ENCODE results near the gene FIP1L1.

Gene FIP1L1

DNA sequence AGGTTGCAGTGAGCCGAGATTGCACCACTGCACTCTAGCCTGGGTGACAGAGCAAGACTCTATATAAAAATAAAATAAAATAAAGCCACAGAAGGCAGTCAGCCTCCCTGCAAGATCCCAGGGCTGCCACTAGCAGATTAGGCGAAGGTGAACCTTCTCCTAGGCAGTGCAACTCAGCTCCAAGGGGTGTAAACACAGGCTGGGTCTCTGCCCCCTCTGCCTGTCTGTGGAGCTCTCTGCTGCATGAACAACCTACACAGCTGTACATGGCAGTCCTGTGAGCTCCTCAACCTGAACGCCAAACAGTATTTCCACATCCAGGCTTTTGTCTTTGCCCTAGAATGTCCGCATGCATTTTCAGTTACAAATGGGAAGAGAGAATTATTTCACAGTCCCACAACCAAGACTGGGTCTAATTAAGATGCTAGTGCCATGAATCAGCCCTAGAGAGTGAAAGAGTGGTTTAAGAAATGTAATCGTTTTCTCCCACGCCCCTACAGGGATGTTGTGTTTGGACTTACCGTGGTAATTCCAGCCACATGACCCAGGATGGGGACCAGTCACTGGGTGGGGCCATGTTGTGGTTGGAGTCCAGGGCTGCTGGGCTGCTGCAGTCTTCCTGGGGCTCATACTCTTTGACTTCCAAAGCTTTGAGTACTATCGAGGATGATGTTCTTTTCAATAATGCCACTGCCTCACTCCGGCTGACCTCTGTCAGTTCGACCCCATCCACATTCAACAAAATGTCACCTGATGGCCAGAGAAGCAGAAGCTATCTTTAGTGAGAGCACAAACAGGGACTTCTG, 99.0 kb downstream of the FIP1L1 start:
- Mint-ChIP-seq H3K27ac (no peak overlapping the region), H3K36me3 (no peaks in the 10 kb centered on the region), H3K9me3 (ENCODE audit: low read depth) (peaks cover 11% of the 10 kb centered on the region), H3K4me1 (ENCODE audit: low read depth) (no peaks in the 10 kb centered on the region), H3K4me3 (no peak overlapping the region), H3K27me3 (no peaks in the 10 kb centered on the region)

DNA sequence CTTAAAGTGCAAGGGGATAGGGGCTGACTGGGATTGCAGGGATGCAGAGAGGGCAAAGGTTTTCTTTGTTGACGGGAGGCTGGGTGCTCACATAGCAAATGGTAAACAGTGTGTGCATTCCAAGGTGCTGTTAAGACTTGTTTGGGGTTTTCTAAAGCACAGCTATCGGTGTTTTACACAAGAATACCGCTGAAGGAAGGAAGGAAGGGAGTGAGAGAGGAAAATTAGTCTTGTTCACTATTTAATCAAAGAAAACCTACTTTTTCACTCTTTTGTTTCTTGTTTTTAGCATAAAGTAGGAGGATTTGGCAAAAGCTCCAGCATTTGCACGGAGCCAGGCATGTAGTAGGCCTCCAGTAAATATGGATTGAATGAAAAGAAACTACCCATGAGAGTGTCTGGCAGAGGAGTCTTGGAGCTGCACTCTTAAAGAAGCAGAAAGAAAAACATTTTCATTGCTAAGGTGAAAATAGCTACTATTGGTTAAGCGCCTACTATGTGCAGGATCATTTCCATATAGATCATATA, 99.7 kb downstream of the FIP1L1 start:
- Mint-ChIP-seq H3K4me3 (no peak overlapping the region), H3K4me1 (ENCODE audit: low read depth) (no peaks in the 10 kb centered on the region), H3K27ac (no peak overlapping the region), H3K9me3 (ENCODE audit: low read depth) (peaks cover 11% of the 10 kb centered on the region), H3K27me3 (peaks cover 1% of the 10 kb centered on the region), H3K36me3 (no peaks in the 10 kb centered on the region)

DNA sequence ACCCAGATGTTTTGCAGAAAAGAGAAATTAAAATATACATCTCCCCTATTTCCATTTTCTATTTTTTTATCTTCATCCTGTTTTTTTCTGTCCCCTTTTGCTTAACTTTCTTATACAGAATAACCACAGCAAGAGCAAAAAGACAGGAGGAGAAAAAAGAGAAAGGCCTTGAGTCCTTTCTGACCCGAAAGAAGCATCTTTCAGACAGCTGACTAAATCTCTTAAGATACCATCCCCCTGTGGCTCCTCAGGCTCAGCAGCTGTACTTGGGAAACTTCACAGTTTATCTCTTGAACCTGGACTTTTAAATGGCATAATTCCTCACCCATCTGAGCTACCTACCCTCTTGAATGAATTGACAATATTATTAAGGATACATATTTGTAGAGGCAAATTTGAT, 100.2 kb downstream of the FIP1L1 start:
- no peaks in the 10 kb centered on the region for H3K4me1 Mint-ChIP-seq (ENCODE audit: low read depth)
- peaks cover 10% of the 10 kb centered on the region for H3K9me3 Mint-ChIP-seq (ENCODE audit: low read depth)
- H3K27ac Mint-ChIP-seq: no peak overlapping the region
- H3K4me3 Mint-ChIP-seq: no peak overlapping the region
- H3K36me3 Mint-ChIP-seq: no peaks in the 10 kb centered on the region
- H3K27me3 Mint-ChIP-seq: peaks cover 3% of the 10 kb centered on the region

GRCh38 chr4:53478671-53479456, 101.4 kb downstream of the FIP1L1 start:
- Mint-ChIP-seq H3K4me3 (no peak overlapping the region), H3K27ac (no peak overlapping the region), H3K36me3 (no peaks in the 10 kb centered on the region), H3K9me3 (ENCODE audit: low read depth) (no peaks in the 10 kb centered on the region), H3K27me3 (peaks cover 8% of the 10 kb centered on the region), H3K4me1 (ENCODE audit: low read depth) (no peaks in the 10 kb centered on the region)

GRCh38 chr4:53479736-53480525, 102.5 kb downstream of the FIP1L1 start:
- Mint-ChIP-seq H3K9me3 (ENCODE audit: low read depth) (no peaks in the 10 kb centered on the region), H3K36me3 (no peaks in the 10 kb centered on the region), H3K27me3 (peaks cover 8% of the 10 kb centered on the region), H3K27ac (no peak overlapping the region), H3K4me3 (no peak overlapping the region), H3K4me1 (ENCODE audit: low read depth) (no peaks in the 10 kb centered on the region)

DNA sequence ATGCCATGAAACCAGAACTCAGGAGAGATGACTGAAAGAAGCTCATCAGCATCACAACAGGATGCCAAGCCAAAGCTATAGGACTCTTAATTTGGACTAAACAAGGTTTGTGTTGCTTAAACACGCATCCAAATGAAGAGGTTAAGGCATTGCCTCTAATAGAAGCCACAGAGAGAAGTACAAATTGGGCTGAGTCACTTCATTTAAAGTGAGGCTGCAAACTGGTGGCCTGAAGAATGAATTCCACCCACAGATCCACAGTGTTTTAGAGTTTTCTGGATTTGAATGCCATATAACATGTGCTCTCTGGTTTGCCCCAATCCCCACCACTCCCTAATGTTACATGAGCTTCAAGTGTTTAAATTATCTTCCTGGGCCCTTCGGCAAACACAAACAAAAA, 103.5 kb downstream of the FIP1L1 start:
- Mint-ChIP-seq H3K4me1 (ENCODE audit: low read depth) (no peaks in the 10 kb centered on the region), H3K4me3 (no peak overlapping the region), H3K9me3 (ENCODE audit: low read depth) (no peaks in the 10 kb centered on the region), H3K36me3 (no peaks in the 10 kb centered on the region), H3K27ac (no peak overlapping the region), H3K27me3 (peaks cover 9% of the 10 kb centered on the region)

DNA sequence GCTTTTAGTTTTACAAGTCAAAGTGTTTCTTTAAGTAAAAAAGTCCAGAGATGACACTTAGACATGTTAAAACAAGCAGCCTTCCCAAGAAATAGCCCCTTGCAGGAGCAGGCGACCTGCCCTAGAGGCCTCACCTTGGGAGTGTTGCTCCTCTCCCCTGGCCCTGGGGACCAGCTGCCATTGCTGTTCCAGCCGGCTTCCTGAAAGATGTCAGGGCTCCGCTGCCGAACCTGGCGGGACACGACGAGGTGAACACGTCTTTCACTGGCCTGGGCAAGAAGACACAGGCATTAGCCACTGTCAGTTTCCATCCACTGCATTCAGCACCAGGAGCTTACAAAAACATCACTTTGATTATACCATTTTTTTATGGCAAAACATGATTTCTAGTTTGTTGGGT, 104.1 kb downstream of the FIP1L1 start:
- H3K9me3 Mint-ChIP-seq (ENCODE audit: low read depth): no peaks in the 10 kb centered on the region

GRCh38 chr4:53483250-53483649, 105.8 kb downstream of the FIP1L1 start:
- H3K4me1 Mint-ChIP-seq (ENCODE audit: low read depth): no peaks in the 10 kb centered on the region
- H3K27ac Mint-ChIP-seq: no peak overlapping the region
- H3K4me3 Mint-ChIP-seq: no peak overlapping the region
- no peaks in the 10 kb centered on the region for H3K9me3 Mint-ChIP-seq (ENCODE audit: low read depth)
- H3K36me3 Mint-ChIP-seq: no peaks in the 10 kb centered on the region
- H3K27me3 Mint-ChIP-seq: peaks cover 16% of the 10 kb centered on the region

More for the DNA sequence above, 104.1 kb downstream of the FIP1L1 start:
- peaks cover 13% of the 10 kb centered on the region for H3K27me3 Mint-ChIP-seq
- H3K4me3 Mint-ChIP-seq: no peak overlapping the region
- H3K36me3 Mint-ChIP-seq: no peaks in the 10 kb centered on the region
- no peaks in the 10 kb centered on the region for H3K4me1 Mint-ChIP-seq (ENCODE audit: low read depth)
- H3K27ac Mint-ChIP-seq: no peak overlapping the region

DNA sequence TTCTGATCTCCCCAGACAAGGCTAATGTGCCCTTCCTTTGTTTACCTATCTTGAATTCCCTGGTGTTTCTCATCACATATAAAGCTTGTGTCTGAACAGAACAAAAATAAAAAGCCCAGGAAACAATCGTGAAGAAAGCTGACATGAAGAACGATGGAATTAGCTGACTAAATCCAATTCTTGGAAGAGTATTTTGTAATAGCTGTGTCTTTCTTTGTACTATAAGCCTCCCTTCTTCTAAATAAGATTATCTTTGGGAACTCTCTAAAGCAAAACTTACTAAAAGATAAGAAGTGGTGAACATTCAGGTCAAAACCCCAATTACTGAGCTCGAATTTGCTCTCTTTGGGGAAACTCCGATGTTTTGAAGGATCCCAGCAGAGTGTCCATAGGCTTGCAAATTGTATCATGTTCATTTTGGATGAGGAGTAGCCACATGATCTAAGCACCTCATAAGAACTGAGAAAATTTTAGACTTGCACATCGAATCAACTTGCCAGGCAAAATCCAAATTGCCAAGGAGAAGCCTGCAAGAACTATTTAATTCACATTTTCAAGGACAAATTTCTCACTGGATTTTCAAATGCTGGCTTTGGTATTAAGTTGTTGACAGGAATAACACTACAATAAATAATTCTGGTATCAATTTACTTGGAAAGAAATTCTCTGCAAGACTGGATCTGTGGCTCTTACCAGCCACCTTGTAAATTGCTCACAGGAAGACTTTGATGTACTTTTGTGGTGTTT, 107.6 kb downstream of the FIP1L1 start:
- no peaks in the 10 kb centered on the region for H3K36me3 Mint-ChIP-seq
- H3K4me3 Mint-ChIP-seq: no peak overlapping the region
- H3K27ac Mint-ChIP-seq: no peak overlapping the region
- no peaks in the 10 kb centered on the region for H3K9me3 Mint-ChIP-seq (ENCODE audit: low read depth)
- no peaks in the 10 kb centered on the region for H3K4me1 Mint-ChIP-seq (ENCODE audit: low read depth)
- peaks cover 16% of the 10 kb centered on the region for H3K27me3 Mint-ChIP-seq

- H3K27ac Mint-ChIP-seq: no peak overlapping the region
- H3K9me3 Mint-ChIP-seq (ENCODE audit: low read depth): no peaks in the 10 kb centered on the region
- no peaks in the 10 kb centered on the region for H3K4me1 Mint-ChIP-seq (ENCODE audit: low read depth)
- H3K36me3 Mint-ChIP-seq: no peaks in the 10 kb centered on the region
- peaks cover 16% of the 10 kb centered on the region for H3K27me3 Mint-ChIP-seq
- no peak overlapping the region for H3K4me3 Mint-ChIP-seq
These were observed 108.2 kb downstream of the FIP1L1 start for GRCh38 chr4:53485658-53486040.

- Mint-ChIP-seq H3K4me3 (no peak overlapping the region), H3K27ac (no peak overlapping the region), H3K4me1 (ENCODE audit: low read depth) (no peaks in the 10 kb centered on the region), H3K9me3 (ENCODE audit: low read depth) (no peaks in the 10 kb centered on the region), H3K36me3 (no peaks in the 10 kb centered on the region), H3K27me3 (peaks cover 15% of the 10 kb centered on the region)
These were observed 110.3 kb downstream of the FIP1L1 start for GRCh38 chr4:53487766-53488165.

DNA sequence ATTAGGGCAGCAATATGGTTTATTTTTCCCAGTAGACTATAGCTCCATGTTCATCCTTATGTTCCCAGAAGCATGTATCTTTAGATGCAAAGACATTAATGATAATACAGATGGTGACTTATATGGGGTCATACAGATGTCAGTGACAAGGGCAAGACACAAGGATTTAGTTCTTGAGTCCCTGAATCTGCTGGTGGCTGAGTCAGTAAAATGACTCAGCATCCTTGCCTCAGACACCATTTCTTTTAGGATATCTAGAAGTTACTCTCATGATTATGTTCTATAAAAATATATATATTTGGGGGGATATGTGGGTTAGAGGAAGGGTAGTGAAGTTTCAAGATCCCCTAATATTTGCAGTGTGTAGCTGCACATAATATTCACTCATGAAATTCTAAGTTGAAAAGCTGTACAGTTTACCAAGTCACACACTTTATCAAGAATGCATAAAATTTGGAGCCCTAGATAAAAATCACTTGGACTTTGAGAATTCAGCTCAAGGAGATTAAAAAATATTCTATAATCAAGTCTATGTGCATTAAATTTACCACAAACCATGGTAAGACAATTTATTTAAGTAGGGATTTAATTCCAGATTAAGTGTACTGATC, 111.9 kb downstream of the FIP1L1 start:
- H3K27me3 Mint-ChIP-seq: peaks cover 9% of the 10 kb centered on the region
- no peaks in the 10 kb centered on the region for H3K36me3 Mint-ChIP-seq
- no peak overlapping the region for H3K27ac Mint-ChIP-seq
- H3K4me1 Mint-ChIP-seq (ENCODE audit: low read depth): no peaks in the 10 kb centered on the region
- no peak overlapping the region for H3K4me3 Mint-ChIP-seq
- no peaks in the 10 kb centered on the region for H3K9me3 Mint-ChIP-seq (ENCODE audit: low read depth)

- H3K27ac Mint-ChIP-seq: no peak overlapping the region
- H3K9me3 Mint-ChIP-seq (ENCODE audit: low read depth): no peaks in the 10 kb centered on the region
- no peak overlapping the region for H3K4me3 Mint-ChIP-seq
- no peaks in the 10 kb centered on the region for H3K36me3 Mint-ChIP-seq
- peaks cover 9% of the 10 kb centered on the region for H3K27me3 Mint-ChIP-seq
- H3K4me1 Mint-ChIP-seq (ENCODE audit: low read depth): no peaks in the 10 kb centered on the region
These were observed 112.9 kb downstream of the FIP1L1 start for GRCh38 chr4:53490161-53490956.

Data from activated naive CD8-positive, alpha-beta T cell (primary cell).